HAP-1 (cell line): ENCODE measurements around the gene ZNF593OS.

Experiments
- DNase-seq, 2 experiments: peaks; one replicate each; pipeline ENCODE4 v3.0.0-alpha.2; 2016 to 2020; ENCODE audit warnings: low spot score in 2 of 2
- H3K27me3 ChIP-seq: fragments of 250-450 bp; sonication (Bioruptor Pico); 2 replicates; pipeline ENCODE4 v1.5.1; 2020; ENCODE audit warnings: low read depth, mild to moderate bottlenecking, moderate library complexity
- H3K36me3 ChIP-seq: fragments of 250-450 bp; sonication (Bioruptor Pico); replicated peaks from 2 replicates; pipeline ENCODE4 v1.5.1; 2020; ENCODE audit warnings: mild to moderate bottlenecking
- H3K4me1 ChIP-seq: fragments of 250-450 bp; sonication (Bioruptor Pico); 2 replicates; pipeline ENCODE4 v1.5.1; 2020; ENCODE audit warnings: mild to moderate bottlenecking
- H3K4me3 ChIP-seq: fragments of 250-450 bp; sonication (Bioruptor Pico); 2 replicates; pipeline ENCODE4 v1.5.1; 2020; ENCODE audit warnings: mild to moderate bottlenecking, moderate library complexity
- H3K9me3 ChIP-seq: fragments of 250-450 bp; sonication (Bioruptor Pico); 2 replicates; pipeline ENCODE4 v1.5.1; 2020; ENCODE audit warnings: mild to moderate bottlenecking, moderate library complexity
- in situ Hi-C: fragments of 300-500 bp; cut with MboI; formaldehyde crosslinking; loops from 3 replicates; pipeline ENCODE4 v1.14.3; 2020; ENCODE audit warnings: low sequenced_read_pairs, inconsistent platforms, mixed read lengths

The ZNF593OS gene

DNA sequence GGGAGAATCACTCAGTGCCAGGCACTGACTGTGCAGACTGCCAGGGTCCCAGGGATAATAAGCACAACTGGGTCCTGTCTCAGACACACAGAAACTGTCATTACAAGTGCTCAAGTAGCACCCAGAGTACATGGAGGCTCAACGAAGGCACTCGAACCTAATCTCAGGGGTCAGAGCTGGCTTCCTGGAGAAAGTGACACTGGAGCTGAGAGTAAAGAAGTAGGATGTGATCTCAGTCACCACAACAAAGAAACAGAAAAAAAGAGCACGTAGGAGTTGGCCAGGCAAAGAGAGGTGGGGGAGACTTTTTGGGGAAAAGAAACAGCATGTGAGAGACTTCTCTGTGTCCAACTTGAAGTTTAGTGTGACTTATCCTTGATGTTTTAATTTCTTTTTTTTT is 20.1 kb upstream of the ZNF593OS start:
- Histone ChIP-seq H3K4me3 (no peak overlapping the region), H3K9me3 (no peaks in the 10 kb centered on the region), H3K36me3 (no peaks in the 10 kb centered on the region), H3K4me1 (no peaks in the 10 kb centered on the region), H3K27me3 (no peaks in the 10 kb centered on the region)
- in situ Hi-C loops: no loop called here
- DNase-seq: no peak

DNA sequence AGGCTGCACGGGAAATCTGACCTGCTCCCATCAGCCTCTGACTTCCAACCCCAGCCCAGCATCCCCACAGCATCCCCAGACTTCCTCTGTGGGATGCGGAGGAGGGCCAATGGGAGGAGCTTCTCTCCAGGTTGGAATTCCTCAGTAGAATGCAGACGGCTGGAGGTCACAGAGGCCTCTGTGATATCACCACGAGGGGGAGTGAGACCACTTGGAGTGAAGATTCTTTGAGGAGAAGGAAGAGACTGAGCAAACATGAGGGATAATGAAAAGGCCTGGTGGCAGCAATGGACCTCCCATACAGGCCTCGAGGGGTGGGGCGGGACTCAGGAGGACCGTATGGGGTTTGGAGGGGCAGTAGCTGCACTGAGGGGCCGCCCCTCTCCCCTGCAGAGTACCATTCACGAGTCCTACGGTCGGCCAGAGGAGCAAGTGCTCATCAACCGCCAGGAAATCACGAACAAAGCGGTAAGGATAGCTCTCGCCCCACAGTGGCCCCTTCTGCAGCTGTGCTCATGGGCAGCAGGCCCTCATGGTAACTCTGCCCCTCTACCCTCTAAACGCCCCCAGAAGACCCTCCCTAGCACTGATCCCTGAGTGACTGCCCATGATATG is 18.8 kb upstream of the ZNF593OS start, which contains the start of gene CATSPER4:
TSS of gene CATSPER4 (plus strand) at position 230 of the 615 bp plus-strand sequence. CDS start at position 256, 26 bp downstream.
- Histone ChIP-seq H3K4me1 (no peaks in the 10 kb centered on the region), H3K9me3 (no peaks in the 10 kb centered on the region), H3K4me3 (no peak within 1 kb of the TSS), H3K27me3 (no peaks in the 10 kb centered on the region), H3K36me3 (no peaks in the 10 kb centered on the region)
- in situ Hi-C loops: no loop called here
- peak; percentile 34 to 66 for DNase-seq

DNA sequence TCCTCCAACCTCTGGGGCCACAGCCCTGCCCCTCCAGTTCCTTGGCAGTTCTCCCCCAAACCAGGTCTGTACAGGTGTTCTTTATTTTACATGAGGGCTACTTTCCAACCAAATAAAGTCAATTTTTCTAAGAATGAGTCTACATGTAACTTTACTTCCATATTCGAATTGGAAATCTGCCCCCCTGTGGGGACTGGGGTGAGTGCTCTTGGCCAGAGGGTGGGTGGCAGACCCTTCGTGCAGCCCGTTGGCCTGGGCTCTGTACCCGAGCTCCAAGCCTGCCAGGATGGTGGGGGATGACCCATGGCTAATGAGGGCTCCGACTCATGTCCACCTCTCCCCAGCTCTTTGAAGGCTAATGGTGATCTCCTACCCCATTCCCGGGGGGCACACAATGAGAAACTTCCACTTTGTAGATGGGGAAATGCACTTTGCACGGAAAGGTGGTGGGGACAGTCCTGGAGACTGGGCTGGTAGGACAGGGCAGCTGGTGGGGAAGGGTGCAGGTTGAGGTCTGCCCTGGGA is 18.2 kb upstream of the ZNF593OS start:
- Histone ChIP-seq H3K4me1 (no peaks in the 10 kb centered on the region), H3K36me3 (no peaks in the 10 kb centered on the region), H3K9me3 (no peaks in the 10 kb centered on the region), H3K27me3 (no peaks in the 10 kb centered on the region), H3K4me3 (no peak overlapping the region)
- in situ Hi-C loops: no loop called here
- DNase-seq: no peak

DNA sequence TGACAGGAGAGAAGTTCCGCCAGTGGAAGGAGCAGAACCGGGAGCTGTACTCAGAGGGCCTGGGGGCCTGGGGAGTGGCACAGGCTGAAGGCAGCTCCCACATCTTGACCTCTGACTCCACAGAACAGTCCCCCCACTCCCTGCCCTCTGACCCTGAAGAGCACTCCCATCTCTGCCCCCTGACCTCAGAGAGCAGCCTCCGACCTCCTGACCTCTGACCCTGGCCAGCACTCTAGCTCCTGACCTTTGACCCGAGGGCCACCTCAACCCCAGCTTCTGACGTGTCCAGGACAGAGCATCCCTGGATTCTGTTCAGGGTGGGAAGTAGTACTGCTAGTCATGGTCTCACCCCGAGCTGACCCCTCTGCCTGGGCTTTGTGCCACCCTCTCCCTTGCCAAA is 17.7 kb upstream of the ZNF593OS start:
- in situ Hi-C loops: no loop called here
- no peak overlapping the region for H3K4me3 ChIP-seq
- H3K27me3 ChIP-seq: no peaks in the 10 kb centered on the region
- no peaks in the 10 kb centered on the region for H3K9me3 ChIP-seq
- DNase-seq: no peak
- no peaks in the 10 kb centered on the region for H3K36me3 ChIP-seq
- H3K4me1 ChIP-seq: no peaks in the 10 kb centered on the region

DNA sequence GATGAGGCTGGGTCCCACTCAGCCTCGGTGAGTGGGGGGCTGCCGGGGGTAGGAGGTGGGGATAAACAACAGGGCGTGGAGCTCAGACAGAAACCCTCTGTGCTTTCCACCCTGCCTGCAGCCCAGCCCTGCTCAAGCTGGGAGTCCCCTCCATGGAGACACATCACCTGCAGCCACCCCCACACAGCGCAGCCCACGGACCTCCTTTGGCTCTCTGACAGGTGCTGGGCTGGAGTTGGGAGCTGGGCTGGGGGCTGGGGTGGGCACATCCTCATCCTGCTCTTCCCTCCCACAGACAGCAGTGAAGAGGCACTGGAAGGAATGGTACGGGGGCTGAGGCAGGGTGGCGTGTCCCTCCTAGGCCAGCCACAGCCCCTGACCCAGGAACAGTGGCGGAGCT is 16.8 kb upstream of the ZNF593OS start:
- H3K36me3 ChIP-seq: no peaks in the 10 kb centered on the region
- no peak for DNase-seq
- H3K4me3 ChIP-seq: no peak overlapping the region
- in situ Hi-C loops: no loop called here
- no peaks in the 10 kb centered on the region for H3K27me3 ChIP-seq
- H3K4me1 ChIP-seq: no peaks in the 10 kb centered on the region
- H3K9me3 ChIP-seq: no peaks in the 10 kb centered on the region

DNA sequence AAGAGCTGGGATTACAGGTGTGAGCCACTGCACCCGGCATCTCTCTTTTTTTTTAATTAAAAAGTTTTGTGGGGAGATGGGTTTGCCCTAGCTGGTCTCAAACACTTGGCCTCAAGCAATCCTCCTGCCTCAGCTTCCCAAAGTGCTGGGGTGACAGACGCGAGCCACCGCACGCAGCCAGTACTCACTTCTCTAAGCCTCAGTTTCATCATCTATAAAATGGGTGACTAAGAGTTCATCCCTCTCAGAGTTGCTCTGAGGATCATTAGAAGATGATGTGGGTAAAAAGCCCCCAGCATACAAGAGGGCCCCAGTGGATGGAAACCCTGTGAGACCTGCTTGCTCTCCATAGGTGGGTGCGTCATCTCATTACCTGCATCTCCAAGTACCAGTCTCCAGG is 16.2 kb upstream of the ZNF593OS start:
- Histone ChIP-seq H3K36me3 (no peaks in the 10 kb centered on the region), H3K27me3 (no peaks in the 10 kb centered on the region), H3K9me3 (no peaks in the 10 kb centered on the region), H3K4me1 (no peaks in the 10 kb centered on the region), H3K4me3 (no peak overlapping the region)
- in situ Hi-C loops: no loop called here
- DNase-seq: no peak

DNA sequence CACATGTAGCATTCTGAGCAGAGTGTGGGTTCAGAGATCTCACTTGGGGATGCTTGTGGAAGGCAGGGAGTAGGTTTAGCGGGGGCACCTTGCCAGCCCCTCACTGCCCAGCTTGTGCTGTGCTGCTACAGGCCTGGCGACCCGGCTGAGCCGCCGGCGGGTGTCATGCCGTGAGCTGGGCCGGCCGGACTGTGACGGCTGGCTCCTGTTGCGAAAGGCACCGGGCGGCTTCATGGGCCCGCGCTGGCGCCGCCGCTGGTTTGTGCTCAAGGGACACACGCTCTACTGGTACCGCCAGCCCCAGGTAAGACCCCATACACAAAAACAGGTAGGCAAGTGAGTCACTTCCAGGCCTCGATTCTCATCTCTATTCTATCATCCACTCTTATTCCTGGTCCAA is 13.3 kb upstream of the ZNF593OS start:
- H3K9me3 ChIP-seq: no peaks in the 10 kb centered on the region
- H3K27me3 ChIP-seq: no peaks in the 10 kb centered on the region
- in situ Hi-C loops: no loop called here
- DNase-seq: no peak
- no peaks in the 10 kb centered on the region for H3K36me3 ChIP-seq
- no peaks in the 10 kb centered on the region for H3K4me1 ChIP-seq
- H3K4me3 ChIP-seq: no peak overlapping the region

DNA sequence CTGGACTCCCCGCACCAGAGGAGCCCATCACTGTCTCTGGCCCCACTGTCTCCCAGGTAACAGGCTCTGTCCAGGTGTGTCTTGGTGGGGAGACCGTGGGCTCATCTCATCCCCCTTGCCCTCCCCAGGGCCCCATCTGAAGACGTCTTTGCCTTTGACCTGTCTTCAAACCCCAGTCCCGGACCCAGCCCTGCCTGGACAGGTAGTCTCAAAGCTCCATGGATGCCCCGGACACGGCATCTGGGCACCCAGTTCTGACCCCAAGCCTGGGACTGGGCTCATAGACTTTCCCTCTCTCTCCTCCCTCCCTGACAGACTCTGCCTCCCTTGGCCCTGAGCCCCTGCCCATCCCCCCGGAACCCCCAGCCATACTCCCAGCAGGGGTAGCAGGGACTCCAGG is 12.5 kb upstream of the ZNF593OS start:
- Histone ChIP-seq H3K27me3 (no peaks in the 10 kb centered on the region), H3K9me3 (no peaks in the 10 kb centered on the region), H3K4me1 (no peaks in the 10 kb centered on the region), H3K4me3 (no peak overlapping the region), H3K36me3 (no peaks in the 10 kb centered on the region)
- in situ Hi-C loops: no loop called here
- DNase-seq: no peak

DNA sequence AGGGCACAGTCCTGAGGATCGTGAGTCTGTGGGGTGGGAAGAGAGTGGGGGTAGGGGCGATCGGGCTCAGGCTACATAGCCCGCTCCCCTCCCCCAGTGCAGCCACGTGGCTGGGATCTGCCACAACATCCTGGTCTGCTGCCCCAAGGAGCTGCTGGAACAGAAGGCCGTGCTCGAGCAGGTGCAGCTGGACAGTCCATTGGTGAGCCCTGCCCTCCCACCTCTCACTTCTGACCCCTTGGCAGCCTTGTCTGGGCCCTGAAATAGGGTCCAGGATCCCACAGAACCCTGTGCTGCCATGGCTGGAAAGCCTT is 10.7 kb upstream of the ZNF593OS start:
- H3K36me3 ChIP-seq: no peaks in the 10 kb centered on the region
- no peaks in the 10 kb centered on the region for H3K9me3 ChIP-seq
- no peaks in the 10 kb centered on the region for H3K27me3 ChIP-seq
- no peaks in the 10 kb centered on the region for H3K4me1 ChIP-seq
- no peak overlapping the region for H3K4me3 ChIP-seq
- DNase-seq: no peak
- in situ Hi-C loops: no loop called here

DNA sequence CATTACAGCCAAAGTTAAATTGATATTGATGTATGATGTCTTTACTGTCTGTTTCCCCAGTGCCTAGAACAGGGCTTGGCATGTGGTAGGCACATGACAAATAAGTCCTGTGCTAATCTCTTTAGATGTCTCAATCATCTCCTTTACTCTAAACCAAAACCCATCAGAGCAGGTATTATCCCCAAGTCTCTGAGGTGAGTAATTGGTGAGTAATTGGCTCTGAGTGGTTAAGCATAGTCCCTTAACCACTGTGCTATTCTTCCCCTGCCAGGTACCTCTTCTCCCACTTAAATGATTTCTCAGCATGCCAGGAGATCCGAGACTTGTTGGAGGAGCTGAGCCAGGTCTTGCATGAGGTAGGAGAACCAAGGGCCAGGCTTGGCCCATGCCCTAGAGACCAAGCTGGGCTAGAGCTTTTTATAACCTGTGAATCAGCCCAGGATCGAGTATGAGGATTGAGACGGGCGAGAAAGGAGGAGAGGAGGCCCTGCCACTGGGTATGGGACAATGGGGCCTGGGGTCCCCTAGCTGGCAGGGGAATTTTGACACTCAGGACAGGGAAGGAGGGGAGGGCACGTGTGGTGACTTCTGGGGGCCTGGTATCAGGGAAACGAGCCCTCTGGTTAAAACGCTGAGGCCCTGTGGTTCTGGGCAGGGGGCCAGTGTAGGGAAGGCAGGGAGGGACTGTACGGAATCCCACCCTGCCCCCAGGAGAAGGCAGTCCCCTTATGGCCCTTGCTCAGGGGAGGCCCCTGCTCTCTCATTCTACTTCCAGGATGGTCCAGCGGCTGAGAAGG is 10.2 kb upstream of the ZNF593OS start:
- in situ Hi-C loops: no loop called here

DNA sequence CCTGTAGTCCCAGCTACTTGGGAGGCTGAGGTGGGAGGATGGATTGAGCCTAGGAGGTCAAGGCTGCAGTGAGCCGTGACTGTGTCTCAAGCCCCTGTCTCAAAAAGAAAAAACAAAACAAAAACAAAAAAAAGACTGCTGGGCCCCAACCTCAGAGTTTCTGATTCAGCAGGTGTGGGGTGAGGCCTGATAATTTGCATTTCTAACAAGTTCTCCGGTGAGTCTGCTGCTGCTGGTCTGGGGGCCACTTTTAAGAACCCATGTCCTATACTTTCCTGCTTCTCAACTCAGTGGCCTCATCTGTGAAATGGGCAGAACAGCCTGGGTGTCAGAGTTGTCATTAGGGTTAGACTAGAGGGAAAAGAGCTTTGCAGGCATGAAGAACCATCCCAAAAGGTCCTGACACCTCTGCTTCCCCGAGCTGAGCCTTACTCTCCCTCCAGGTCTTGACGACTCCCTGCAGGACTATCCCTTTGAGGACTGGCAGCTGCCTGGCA is 8.4 kb upstream of the ZNF593OS start:
- DNase-seq: no peak
- Histone ChIP-seq H3K27me3 (no peaks in the 10 kb centered on the region), H3K4me3 (no peak overlapping the region), H3K4me1 (no peaks in the 10 kb centered on the region), H3K36me3 (no peaks in the 10 kb centered on the region), H3K9me3 (no peaks in the 10 kb centered on the region)
- in situ Hi-C loops: no loop called here

More for the DNA sequence above, 10.2 kb upstream of the ZNF593OS start:
- Histone ChIP-seq H3K36me3 (no peaks in the 10 kb centered on the region), H3K9me3 (no peaks in the 10 kb centered on the region), H3K4me3 (no peak overlapping the region), H3K4me1 (no peaks in the 10 kb centered on the region), H3K27me3 (no peaks in the 10 kb centered on the region)
- DNase-seq: no peak

DNA sequence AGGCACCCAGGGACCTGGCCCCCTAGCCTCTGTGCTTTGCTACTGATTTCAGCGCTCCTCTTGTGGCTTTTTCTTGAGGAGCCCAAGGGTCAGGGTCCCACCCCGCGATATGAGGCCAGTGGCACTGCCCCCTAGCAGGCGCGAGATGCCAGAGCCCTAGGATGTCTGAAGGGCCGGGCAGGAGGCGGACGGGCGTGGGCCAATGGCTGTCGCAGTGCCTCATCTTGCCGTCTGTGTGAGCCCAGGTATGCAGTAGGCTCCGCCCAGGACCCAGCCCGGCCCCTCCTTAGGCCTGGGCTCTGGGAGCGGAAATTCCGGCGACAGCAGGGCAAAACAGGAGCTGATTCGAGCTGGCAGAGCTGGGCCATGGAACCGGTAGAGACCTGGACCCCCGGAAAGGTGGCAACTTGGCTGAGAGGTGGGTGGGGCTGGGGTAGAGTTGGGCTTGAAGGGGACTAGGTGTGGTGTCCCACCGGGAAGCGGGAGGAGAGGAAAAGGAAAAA is 5.6 kb upstream of the ZNF593OS start, which contains the start of gene CNKSR1:
TSS of gene CNKSR1 (plus strand) at position 310 of the 503 bp plus-strand sequence. CDS start at position 367, 57 bp downstream.
- Histone ChIP-seq H3K36me3 (no peaks in the 10 kb centered on the region), H3K9me3 (no peaks in the 10 kb centered on the region), H3K27me3 (no peaks in the 10 kb centered on the region), H3K4me1 (no peaks in the 10 kb centered on the region), H3K4me3 (no peak within 1 kb of the TSS)
- DNase-seq: no peak
- in situ Hi-C loops: no loop called here

DNA sequence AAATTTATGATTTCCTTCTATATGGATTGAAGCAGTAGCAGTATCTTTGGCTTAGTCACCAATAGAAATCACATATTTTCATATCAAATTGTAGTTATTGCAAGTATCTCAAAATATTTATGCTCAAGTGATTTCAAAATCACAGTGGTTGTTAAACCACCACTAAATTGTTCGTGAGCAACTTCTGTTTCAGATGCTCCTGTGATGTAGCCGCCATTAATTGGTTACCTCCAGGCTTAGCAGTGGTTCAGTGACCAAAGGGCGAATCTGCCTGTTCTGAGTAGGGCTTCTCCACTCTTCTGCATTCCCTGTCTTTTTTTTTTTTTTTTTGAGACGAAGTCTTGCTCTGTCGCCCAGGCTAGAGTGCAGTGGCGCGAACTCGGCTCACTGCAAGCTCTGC is 3.7 kb upstream of the ZNF593OS start:
- Histone ChIP-seq H3K27me3 (no peaks in the 10 kb centered on the region), H3K36me3 (peaks cover 10% of the 10 kb centered on the region), H3K4me1 (peaks cover 6% of the 10 kb centered on the region; the same call in 1 of the 2 replicates), H3K9me3 (no peaks in the 10 kb centered on the region), H3K4me3 (no peak overlapping the region)
- no peak for DNase-seq
- in situ Hi-C loops: no loop called here

DNA sequence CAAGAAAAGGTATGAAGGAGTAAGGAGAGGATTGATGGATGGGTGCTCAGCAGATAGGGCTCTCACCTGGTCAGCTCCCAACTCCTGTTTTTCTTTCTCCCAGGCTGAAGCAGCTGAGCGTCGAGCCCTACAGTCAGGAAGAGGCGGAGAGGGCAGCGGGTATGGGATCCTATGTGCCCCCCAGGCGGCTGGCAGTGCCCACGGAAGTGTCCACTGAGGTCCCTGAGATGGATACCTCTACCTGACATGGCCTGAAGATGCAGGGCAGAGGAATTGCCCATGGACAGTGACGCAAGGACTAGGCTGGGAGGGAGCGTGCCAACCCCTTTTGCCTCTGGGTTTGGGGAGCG is 1.2 kb downstream of the ZNF593OS start:
- no peaks in the 10 kb centered on the region for H3K9me3 ChIP-seq
- DNase-seq: no peak
- H3K27me3 ChIP-seq: no peaks in the 10 kb centered on the region
- peaks cover 16% of the 10 kb centered on the region for H3K36me3 ChIP-seq
- in situ Hi-C loops: no loop called here
- peaks cover 18% of the 10 kb centered on the region for H3K4me1 ChIP-seq
- H3K4me3 ChIP-seq: peak overlapping the region; percentile 98
